DND-41 (cell line): ENCODE measurements around the gene RHOJ.

Experiments
- ATAC-seq: fragments of 200-7000 bp; cut with Tn5 transposase; 3 replicates; pipeline ENCODE4 v1.9.1; 2021; ENCODE audit warnings: low read depth; ENCODE audit not compliant: insufficient read depth
- DNase-seq: peaks from one replicate; pipeline ENCODE4 v3.0.0-alpha.2; 2020
- H2AFZ ChIP-seq: 2 replicates; pipeline ENCODE4 v1.6.0; 2012; ENCODE audit warnings: low read depth, low read length
- H3K27ac ChIP-seq: 2 replicates; pipeline ENCODE4 v1.5.1; 2012; ENCODE audit warnings: low read length, inconsistent platforms
- H3K27me3 ChIP-seq: fragments of 200-600 bp; sonication (generic); 2 replicates; pipeline ENCODE4 v1.6.0; 2012; ENCODE audit warnings: low read length, mild to moderate bottlenecking, inconsistent platforms; ENCODE audit not compliant: insufficient read depth, poor library complexity
- H3K36me3 ChIP-seq: 2 replicates; pipeline ENCODE4 v1.5.1; 2012; ENCODE audit warnings: low read length, inconsistent platforms; ENCODE audit not compliant: insufficient read depth
- H3K4me1 ChIP-seq: 2 replicates; pipeline ENCODE4 v1.5.1; 2012; ENCODE audit warnings: mild to moderate bottlenecking, low read length; ENCODE audit not compliant: insufficient read depth
- H3K4me2 ChIP-seq: 2 replicates; pipeline ENCODE4 v1.6.0; 2012; ENCODE audit warnings: mild to moderate bottlenecking, moderate library complexity, low read length, inconsistent platforms; ENCODE audit not compliant: insufficient read depth
- H3K4me3 ChIP-seq, 2 experiments: fragments of 200-600 bp in 1 of 2; shearing (Covaris generic) in 1 of 2; 2 replicates each; pipeline ENCODE4 v1.5.1; 2012 to 2016; ENCODE audit warnings: inconsistent platforms in 2 of 2, low read length in 2 of 2, mild to moderate bottlenecking in 2 of 2, low read depth in 1 of 2, moderate library complexity in 1 of 2
- H3K79me2 ChIP-seq: 2 replicates; pipeline ENCODE4 v1.6.0; 2012; ENCODE audit warnings: low read length, inconsistent platforms; ENCODE audit not compliant: insufficient read depth
- H3K9ac ChIP-seq: 2 replicates; pipeline ENCODE4 v1.6.0; 2012; ENCODE audit warnings: low read depth, mild to moderate bottlenecking, inconsistent platforms, low read length, moderate library complexity
- H3K9me3 ChIP-seq: 2 replicates; pipeline ENCODE4 v1.5.1; 2012; ENCODE audit warnings: low read length, moderate library complexity, mild to moderate bottlenecking, inconsistent platforms; ENCODE audit not compliant: insufficient read depth, severe bottlenecking
- H4K20me1 ChIP-seq: 2 replicates; pipeline ENCODE4 v1.6.0; 2012; ENCODE audit warnings: low read length; ENCODE audit not compliant: insufficient read depth
- EZH2 ChIP-seq: IDR thresholded peaks from 3 replicates; pipeline ENCODE4 v1.6.1; 2012; ENCODE audit warnings: borderline replicate concordance, low read depth, mild to moderate bottlenecking, moderate library complexity, low read length, inconsistent platforms; ENCODE audit not compliant: severe bottlenecking
- TF ChIP-seq, protein P1 (sequence below): IDR thresholded peaks from 2 replicates; pipeline ENCODE4 v1.5.1; 2012; ENCODE audit warnings: borderline replicate concordance, low read length, moderate library complexity, mild to moderate bottlenecking; ENCODE audit not compliant: poor library complexity, severe bottlenecking; ENCODE audit errors: extremely low read depth

RHOJ gene

DNA sequence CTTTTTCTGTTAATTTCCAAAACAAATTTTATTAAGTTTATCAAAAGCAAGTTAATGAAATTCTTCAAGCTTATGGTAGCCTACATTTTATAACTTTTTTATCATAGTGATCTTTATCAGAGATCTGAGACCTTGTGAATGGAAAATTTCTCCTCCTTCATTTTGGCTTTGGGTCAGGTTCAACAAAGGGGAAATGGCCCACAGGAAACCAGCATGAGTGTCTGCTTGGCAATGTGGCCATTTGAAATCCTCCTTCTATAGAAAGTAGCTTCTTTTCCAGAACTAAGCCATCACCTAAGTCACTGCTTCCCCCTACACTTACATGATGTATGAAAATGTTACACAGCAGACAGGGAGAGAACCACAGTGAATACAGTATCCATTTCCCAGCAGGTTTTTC is 1.6 kb downstream of the RHOJ start:
- Histone ChIP-seq H2AFZ (no peak overlapping the region), H3K9ac (no peak overlapping the region), H3K36me3 (no peaks in the 10 kb centered on the region), H3K4me3 (no peak overlapping the region), H3K9me3 (no peaks in the 10 kb centered on the region), H3K79me2 (no peaks in the 10 kb centered on the region), H3K27ac (no peak overlapping the region), H3K27me3 (peaks cover 8% of the 10 kb centered on the region), H3K4me2 (no peak overlapping the region), H3K4me1 (no peaks in the 10 kb centered on the region), H4K20me1 (no peaks in the 10 kb centered on the region)
- no peak for DNase-seq
- no peak for TF ChIP-seq EZH2
- TF ChIP-seq, protein P1, sequence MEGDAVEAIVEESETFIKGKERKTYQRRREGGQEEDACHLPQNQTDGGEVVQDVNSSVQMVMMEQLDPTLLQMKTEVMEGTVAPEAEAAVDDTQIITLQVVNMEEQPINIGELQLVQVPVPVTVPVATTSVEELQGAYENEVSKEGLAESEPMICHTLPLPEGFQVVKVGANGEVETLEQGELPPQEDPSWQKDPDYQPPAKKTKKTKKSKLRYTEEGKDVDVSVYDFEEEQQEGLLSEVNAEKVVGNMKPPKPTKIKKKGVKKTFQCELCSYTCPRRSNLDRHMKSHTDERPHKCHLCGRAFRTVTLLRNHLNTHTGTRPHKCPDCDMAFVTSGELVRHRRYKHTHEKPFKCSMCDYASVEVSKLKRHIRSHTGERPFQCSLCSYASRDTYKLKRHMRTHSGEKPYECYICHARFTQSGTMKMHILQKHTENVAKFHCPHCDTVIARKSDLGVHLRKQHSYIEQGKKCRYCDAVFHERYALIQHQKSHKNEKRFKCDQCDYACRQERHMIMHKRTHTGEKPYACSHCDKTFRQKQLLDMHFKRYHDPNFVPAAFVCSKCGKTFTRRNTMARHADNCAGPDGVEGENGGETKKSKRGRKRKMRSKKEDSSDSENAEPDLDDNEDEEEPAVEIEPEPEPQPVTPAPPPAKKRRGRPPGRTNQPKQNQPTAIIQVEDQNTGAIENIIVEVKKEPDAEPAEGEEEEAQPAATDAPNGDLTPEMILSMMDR = no peak
- ATAC-seq = no peak

DNA sequence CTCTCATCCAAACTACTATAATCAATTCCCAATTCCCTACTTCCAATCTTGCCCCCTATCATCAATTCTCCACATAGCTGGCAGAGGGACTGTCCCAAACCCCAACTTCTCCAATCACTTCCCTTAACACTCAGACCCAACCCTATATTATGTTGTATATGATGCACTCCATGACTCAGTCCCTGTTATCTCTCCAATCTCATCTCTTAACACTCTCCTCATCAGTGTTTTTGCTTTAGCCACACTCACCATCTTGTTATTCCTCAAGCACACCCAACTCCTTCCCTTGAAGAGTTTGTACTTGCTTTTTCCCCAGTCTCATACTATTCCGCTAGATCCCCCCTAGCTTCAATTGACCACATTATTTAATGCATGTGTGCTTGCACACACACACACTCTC is 4.9 kb downstream of the RHOJ start:
- H3K4me2 ChIP-seq = no peak overlapping the region
- H3K27me3 ChIP-seq = peaks cover 6% of the 10 kb centered on the region
- no peak overlapping the region for H3K4me3 ChIP-seq
- no peaks in the 10 kb centered on the region for H3K4me1 ChIP-seq
- H2AFZ ChIP-seq = no peak overlapping the region
- no peaks in the 10 kb centered on the region for H3K9me3 ChIP-seq
- no peaks in the 10 kb centered on the region for H3K79me2 ChIP-seq
- no peak overlapping the region for H3K27ac ChIP-seq
- no peak overlapping the region for H3K9ac ChIP-seq
- TF ChIP-seq, protein P1 = no peak
- TF ChIP-seq EZH2 = no peak
- no peaks in the 10 kb centered on the region for H3K36me3 ChIP-seq
- ATAC-seq (no peak), DNase-seq (no peak)
- no peaks in the 10 kb centered on the region for H4K20me1 ChIP-seq

DNA sequence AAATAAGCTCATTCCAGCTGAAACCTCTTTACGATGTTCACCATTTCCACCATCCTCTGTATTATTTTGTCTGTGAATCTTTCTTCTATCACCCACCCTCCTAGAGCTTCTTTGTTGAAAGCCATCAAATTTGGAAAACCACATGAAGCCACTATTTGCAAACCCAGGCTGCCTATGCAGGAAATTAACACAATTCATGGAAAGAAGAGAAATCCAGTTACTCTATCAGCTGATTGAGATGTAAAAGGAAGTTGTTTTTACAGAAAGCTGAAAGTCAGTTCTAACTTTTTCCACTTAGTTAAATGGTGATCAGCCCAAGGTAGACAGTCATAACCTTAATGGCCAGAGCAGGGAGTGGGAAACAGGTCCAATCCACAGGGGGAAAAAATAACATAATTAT is 6.6 kb downstream of the RHOJ start:
- H3K79me2 ChIP-seq = no peaks in the 10 kb centered on the region
- H3K4me2 ChIP-seq = no peak overlapping the region
- DNase-seq (no peak), ATAC-seq (no peak)
- H3K9me3 ChIP-seq = no peaks in the 10 kb centered on the region
- TF ChIP-seq, protein P1 = no peak
- no peak for TF ChIP-seq EZH2
- no peaks in the 10 kb centered on the region for H3K4me1 ChIP-seq
- H3K27ac ChIP-seq = no peak overlapping the region
- H3K4me3 ChIP-seq = no peak overlapping the region
- no peaks in the 10 kb centered on the region for H3K36me3 ChIP-seq
- H3K9ac ChIP-seq = no peak overlapping the region
- H3K27me3 ChIP-seq = peaks cover 3% of the 10 kb centered on the region
- no peak overlapping the region for H2AFZ ChIP-seq
- no peaks in the 10 kb centered on the region for H4K20me1 ChIP-seq

DNA sequence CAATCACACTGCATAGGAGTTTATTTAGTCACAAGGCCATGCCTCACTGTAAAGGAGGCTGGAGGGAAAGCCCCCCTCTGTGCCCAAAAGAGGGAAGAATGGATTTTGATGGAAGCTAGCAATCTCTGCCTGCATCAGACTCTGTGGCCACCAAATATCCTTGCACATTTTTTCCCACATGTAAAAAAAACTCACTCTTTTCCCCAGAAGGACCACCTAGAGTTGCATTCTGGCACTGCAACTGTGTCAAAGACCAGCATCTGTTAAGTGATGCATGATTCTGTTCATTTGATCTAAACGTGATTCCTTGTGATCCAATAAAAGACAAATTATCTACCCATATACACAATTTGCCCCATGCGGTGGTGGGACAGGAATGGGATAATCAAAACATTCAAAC is 8.0 kb downstream of the RHOJ start:
- Histone ChIP-seq H3K4me3 (no peak overlapping the region), H3K79me2 (no peaks in the 10 kb centered on the region), H3K4me2 (no peak overlapping the region), H3K27ac (no peak overlapping the region), H3K36me3 (no peaks in the 10 kb centered on the region), H4K20me1 (no peaks in the 10 kb centered on the region), H2AFZ (no peak overlapping the region), H3K9ac (no peak overlapping the region), H3K27me3 (peaks cover 3% of the 10 kb centered on the region), H3K4me1 (no peaks in the 10 kb centered on the region), H3K9me3 (no peaks in the 10 kb centered on the region)
- no peak for DNase-seq
- ATAC-seq = no peak
- TF ChIP-seq, protein P1 = peak; percentile 15
- no peak for TF ChIP-seq EZH2
